Sigmoid colon (tissue), 4 donors: Measurements from ENCODE around the gene INPP5D.

ENCODE experiments used
- EP300 ChIP-seq, 4 donors: sonication (generic); formaldehyde crosslinking; IDR thresholded peaks; one replicate each; pipeline ENCODE4 v1.6.1; 2017; ENCODE audit warnings: antibody characterized with exemption in 4 of 4
- POLR2A ChIP-seq, 2 donors: fragments of 450-650 bp; IDR thresholded peaks; one replicate each; pipeline ENCODE4 v1.6.1; 2016; ENCODE audit warnings: antibody characterized with exemption in 2 of 2, mild to moderate bottlenecking in 2 of 2, moderate library complexity in 2 of 2
- POLR2AphosphoS5 ChIP-seq, 4 donors: sonication (generic); formaldehyde crosslinking; IDR thresholded peaks; one replicate each; pipeline ENCODE4 v1.6.1; 2017; ENCODE audit warnings: antibody characterized with exemption in 4 of 4
- TF ChIP-seq, protein P1 (sequence below), 4 experiments: fragments of 450-650 bp in 3 of 4; fragments of 200-600 bp in 1 of 4; IDR thresholded peaks; one replicate each; pipeline ENCODE4 v1.5.1; 2016 to 2019; ENCODE audit warnings: antibody characterized with exemption in 4 of 4, mild to moderate bottlenecking in 3 of 4, moderate library complexity in 2 of 4

DNA sequence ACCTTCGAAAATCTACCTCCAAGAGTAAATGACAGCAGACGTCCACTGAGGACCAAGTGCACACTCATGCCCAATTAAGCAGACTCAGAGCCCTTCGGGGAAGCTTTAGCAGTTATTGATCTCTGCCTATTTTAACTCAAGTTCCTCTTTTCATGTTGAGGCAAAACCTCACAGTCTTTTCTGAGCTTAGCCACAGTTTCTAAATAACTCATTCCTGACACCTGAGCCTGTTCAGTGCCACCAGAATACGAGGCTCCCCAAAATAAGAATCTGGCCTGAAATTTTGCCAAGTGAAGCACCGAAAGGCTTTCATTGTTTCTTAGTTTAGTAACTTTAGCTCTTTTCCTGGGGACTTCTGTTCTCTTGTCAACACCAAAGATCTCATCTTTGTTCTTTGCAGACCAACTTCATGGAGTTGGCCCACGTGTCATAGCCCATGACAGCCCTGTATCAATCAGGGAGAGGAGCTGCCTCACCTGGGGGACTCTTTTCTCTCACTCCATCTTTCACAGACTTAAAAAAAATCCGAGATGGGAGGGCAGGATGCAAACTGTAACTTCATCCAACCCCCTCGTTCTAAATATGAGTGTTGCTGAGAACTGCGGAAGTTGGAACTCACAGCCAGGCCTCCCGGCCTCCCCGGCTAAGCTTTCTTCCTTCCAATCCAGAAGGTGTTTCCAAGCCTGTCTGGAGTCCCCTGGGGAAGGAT is 22.2 kb downstream of the INPP5D start:
- TF ChIP-seq POLR2A (IDR thresholded peaks at IDR 0.05), result no peak
- TF ChIP-seq, protein P1, sequence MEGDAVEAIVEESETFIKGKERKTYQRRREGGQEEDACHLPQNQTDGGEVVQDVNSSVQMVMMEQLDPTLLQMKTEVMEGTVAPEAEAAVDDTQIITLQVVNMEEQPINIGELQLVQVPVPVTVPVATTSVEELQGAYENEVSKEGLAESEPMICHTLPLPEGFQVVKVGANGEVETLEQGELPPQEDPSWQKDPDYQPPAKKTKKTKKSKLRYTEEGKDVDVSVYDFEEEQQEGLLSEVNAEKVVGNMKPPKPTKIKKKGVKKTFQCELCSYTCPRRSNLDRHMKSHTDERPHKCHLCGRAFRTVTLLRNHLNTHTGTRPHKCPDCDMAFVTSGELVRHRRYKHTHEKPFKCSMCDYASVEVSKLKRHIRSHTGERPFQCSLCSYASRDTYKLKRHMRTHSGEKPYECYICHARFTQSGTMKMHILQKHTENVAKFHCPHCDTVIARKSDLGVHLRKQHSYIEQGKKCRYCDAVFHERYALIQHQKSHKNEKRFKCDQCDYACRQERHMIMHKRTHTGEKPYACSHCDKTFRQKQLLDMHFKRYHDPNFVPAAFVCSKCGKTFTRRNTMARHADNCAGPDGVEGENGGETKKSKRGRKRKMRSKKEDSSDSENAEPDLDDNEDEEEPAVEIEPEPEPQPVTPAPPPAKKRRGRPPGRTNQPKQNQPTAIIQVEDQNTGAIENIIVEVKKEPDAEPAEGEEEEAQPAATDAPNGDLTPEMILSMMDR (IDR thresholded peaks at IDR 0.05), result no peak
- no peak for TF ChIP-seq POLR2AphosphoS5 (IDR thresholded peaks at IDR 0.05)
- no peak for TF ChIP-seq EP300 (IDR thresholded peaks at IDR 0.05)
